Measurements from ENCODE around the gene CKAP5. TPM values are rescaled to one million over a fixed set of nuclear protein-coding genes. Genes with fewer than 3 reads are reported as not detected.

CKAP5 gene
- total RNA-seq, 1 donor = 24.2 TPM

DNA sequence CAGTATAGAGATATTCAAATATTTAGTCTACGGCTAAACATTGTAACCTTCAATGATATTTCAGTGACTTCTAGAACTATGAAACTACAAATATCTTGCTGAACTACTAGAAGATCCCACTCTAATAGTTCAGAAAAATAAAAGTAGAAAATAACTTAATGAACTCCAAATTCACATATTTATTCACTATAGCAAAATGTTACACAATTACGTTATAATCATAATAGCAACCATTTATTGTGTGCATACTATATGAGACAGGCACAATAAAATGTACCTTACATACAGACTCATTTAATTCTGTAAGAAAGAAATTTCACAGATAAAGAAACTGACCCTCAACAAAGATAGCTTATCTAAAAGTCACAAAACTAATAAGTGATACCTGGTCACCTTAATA is 69.2 kb downstream of the CKAP5 start:
- DNase-seq (ENCODE audit: low read depth in 2 of 3, low spot score in 2 of 3) = no peak

DNA sequence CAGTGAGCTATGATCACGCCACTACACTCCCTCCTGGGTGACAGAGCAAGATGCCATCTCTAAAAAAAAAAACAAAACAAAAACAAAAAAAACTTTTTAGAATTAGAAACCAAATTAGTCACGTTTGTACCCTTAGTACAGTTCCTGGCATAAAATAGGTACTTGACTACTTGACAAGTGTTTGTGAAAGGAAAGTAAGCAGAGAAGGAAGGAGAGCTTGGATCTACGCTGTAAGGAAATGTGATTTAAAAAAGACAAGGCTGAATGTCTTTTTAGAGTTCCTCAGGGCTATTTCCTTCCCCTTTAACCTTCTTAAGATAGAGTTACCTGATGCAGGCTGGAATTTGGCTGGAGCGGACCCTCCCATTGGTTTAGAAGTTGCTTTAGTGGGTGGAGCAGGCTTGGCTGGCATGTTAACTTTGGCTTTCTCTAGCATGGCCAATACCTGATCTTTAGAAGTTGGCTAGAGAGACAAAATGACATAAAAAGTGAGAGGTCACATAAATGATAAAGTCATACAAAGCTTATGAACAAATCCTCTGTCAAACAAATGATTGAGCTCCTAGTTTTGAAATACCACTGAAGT is 76.4 kb downstream of the CKAP5 start:
- DNase-seq (ENCODE audit: low read depth in 2 of 3, low spot score in 2 of 3) = no peak

DNA sequence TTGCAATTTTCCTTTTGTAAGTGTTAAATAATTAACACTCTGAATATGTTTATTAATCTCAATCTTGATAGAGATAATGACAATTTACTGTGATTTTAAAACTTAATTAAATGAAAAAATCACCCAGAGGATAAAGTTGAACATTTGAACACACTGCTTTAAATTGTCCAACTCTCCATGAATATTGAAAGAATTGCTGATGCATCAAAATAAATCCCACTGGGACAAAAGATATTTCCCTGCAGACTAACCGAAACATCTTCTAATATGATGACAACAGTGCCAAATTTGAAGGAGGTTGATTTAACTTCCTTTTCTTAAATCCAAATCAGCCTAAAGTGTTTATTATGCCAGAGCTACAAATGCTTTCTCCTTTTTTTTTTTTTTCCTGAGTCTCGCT is 79.4 kb downstream of the CKAP5 start:
- no peak for DNase-seq (ENCODE audit: low read depth in 2 of 3, low spot score in 2 of 3)

DNA sequence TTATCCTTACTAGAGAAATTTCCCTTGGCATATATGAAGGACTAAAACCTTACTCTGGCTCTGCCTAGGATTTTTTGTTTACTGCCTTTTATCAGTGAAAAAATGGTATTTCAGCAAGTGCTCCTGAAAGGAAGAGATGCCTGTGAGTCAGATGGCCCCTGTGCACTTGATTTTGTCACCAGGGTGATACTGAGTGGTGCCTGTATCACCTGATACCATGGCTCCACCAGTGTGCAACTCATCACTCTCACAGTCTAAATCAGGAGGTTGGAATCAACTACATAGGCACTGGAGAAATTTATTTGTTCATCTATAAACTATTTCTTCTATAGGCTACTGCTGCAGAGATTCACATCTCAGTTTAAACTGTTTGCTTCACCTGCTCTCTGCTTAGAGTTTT is 83.8 kb downstream of the CKAP5 start:
- no peak for DNase-seq (ENCODE audit: low read depth in 2 of 3, low spot score in 2 of 3)

- DNase-seq (ENCODE audit: low read depth in 2 of 3, low spot score in 2 of 3) = no peak
These were observed 84.3 kb downstream of the CKAP5 start for GRCh38 chr11:46761807-46762206.

DNA sequence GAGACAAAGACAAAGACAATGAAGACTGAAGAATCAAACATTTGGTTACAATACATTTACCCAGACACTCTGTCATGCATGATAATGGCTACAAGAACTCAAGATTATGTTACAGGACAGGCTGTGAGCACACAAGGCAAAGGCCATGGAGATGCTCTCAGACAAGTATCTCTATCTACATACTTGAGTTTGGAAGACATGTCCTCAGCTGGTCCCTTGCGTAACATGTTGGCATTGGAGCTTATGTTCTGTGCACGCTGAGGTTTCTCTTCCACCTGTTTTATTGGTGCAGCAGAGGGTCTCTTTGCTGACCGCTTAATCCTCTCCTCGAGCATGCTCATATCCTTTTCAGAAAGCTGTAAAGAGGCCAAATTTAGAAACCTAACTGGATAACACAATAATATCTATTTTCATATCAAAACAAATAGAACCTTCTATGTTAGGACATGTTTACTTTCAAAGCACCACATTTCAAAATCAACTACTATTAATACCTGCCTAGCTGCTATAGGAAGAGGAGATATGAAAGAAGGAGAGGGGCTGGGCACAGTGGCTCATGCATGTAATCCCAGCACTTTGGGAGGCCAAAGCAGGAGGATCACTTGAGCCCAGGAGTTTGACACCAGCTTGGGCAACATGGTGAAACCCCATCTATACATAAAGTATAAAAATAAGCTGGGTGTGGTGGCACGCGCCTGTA is 85.5 kb downstream of the CKAP5 start:
- no peak for DNase-seq (ENCODE audit: low read depth in 2 of 3, low spot score in 2 of 3)

- DNase-seq (ENCODE audit: low read depth in 2 of 3, low spot score in 2 of 3) = no peak
These were observed 86.9 kb downstream of the CKAP5 start for GRCh38 chr11:46759196-46759595.

- DNase-seq (ENCODE audit: low read depth in 2 of 3, low spot score in 2 of 3) = peak in 2 of 3 donors; percentile 53 to 71
These were observed 90.1 kb downstream of the CKAP5 start for GRCh38 chr11:46755962-46756361.

DNA sequence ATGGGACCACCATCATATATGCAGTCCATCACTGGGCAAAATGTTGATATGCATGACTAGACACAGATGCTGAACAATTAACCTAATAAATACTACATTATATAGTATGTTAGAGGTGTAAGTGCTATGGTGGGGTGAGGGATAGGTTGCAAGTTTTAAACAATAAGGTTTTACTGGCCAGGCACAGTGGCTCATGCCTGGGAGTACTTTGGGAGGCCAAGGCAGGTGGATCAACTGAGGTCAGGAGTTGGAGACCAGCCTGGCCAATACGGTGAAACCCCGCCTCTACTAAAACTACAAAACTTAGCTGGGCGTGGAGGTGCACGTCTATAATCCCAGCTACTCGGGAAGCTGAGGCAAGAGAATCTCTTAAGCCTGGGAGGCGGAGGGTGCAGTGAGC is 98.9 kb downstream of the CKAP5 start:
- DNase-seq (ENCODE audit: low read depth in 2 of 3, low spot score in 2 of 3) = no peak

- no peak for DNase-seq (ENCODE audit: low read depth in 2 of 3, low spot score in 2 of 3)
These were observed 100.1 kb downstream of the CKAP5 start for GRCh38 chr11:46745995-46746394.

DNA sequence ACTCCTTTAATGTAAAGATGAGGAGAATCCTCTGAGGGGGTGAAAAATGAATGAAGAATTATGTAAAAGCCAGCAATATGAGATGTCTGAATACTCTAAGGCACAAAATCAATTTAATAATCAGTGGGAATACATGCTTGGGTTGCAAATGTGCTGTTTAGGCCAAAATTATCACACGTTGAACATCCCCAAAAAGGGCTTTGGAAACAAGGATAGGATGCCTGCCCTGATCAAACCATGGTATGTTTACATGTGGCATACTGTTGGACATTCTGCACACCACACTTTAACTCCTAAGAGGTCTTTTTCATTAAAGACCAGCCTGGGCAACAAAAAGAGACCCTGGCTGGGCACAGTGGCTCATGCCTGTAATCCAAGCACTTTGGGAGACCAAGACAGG is 100.8 kb downstream of the CKAP5 start:
- no peak for DNase-seq (ENCODE audit: low read depth in 2 of 3, low spot score in 2 of 3)

GRCh38 chr11:46743693-46744339 is 102.3 kb downstream of the CKAP5 start:
- no peak for DNase-seq (ENCODE audit: low read depth in 2 of 3, low spot score in 2 of 3)

DNA sequence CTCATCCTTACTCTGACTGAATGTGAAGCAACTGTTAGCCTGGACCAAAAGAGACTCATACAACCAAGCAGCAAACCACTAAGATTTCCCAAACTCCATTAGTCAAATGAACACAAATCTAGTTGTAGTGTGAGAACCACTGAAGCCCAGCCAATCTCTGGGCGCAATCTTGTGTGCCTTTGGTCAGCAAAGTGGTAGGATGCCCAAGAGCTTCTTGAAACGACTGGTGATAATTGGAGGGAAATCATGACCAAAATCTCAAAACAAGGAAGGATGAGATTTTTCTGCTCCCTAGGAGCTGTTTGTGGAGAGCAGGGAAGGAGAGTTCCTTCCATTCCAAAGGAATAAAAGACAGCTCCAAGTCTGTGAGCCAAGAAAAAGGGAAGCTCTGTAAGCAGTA is 103.0 kb downstream of the CKAP5 start:
- DNase-seq (ENCODE audit: low read depth in 2 of 3, low spot score in 2 of 3) = no peak

DNA sequence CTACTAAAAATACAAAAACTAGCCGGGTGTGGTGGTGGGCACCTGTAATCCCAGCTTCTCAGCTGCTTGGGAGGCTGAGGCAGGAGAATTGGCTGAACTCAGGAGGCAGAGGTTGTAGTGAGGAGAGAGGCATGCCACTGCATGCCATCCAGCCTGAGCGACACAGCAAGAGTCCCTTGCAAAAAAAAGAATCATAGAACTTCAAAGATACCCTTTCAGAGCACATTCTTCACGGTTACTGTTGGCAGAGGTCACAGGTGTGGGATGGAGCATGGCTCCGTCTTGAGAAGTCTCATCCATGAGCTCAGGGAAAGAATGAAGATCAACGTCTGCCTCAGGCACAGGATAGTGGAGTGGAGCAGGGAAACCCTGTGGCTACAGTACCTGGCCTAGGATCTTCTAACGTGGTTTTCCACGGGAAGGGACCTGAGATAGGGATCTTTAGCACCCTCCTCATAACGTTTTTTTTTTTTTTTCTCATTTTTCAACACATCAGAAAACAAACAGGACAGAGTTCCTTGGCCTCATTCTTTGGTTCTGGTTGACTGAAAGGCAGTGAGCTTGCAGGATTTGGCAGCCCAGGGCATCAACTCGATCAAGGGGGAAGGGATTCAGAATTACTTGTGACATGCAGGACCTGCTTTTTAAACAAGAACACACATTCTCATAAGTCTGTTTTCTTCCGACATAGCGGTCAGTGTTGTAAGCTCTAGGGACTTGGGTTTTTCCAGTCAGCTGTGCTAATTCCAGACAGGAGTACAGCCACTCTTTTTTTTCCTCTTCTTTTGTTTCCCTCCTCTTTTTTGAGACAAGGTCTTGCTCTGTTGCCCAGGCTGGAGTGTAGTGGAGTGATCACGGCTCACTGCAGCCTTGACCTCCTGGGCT is 104.2 kb downstream of the CKAP5 start:
- DNase-seq (ENCODE audit: low read depth in 2 of 3, low spot score in 2 of 3) = no peak

GRCh38 chr11:46738887-46739286 is 107.2 kb downstream of the CKAP5 start:
- DNase-seq (ENCODE audit: low read depth in 2 of 3, low spot score in 2 of 3) = no peak

- no peak for DNase-seq (ENCODE audit: low read depth in 2 of 3, low spot score in 2 of 3)
These were observed 108.4 kb downstream of the CKAP5 start for GRCh38 chr11:46737699-46738098.

- DNase-seq (ENCODE audit: low read depth in 2 of 3, low spot score in 2 of 3) = no peak
These were observed 109.5 kb downstream of the CKAP5 start for GRCh38 chr11:46736615-46737014.

- DNase-seq (ENCODE audit: low read depth in 2 of 3, low spot score in 2 of 3) = no peak
These were observed 109.9 kb downstream of the CKAP5 start for GRCh38 chr11:46736146-46736545.

DNA sequence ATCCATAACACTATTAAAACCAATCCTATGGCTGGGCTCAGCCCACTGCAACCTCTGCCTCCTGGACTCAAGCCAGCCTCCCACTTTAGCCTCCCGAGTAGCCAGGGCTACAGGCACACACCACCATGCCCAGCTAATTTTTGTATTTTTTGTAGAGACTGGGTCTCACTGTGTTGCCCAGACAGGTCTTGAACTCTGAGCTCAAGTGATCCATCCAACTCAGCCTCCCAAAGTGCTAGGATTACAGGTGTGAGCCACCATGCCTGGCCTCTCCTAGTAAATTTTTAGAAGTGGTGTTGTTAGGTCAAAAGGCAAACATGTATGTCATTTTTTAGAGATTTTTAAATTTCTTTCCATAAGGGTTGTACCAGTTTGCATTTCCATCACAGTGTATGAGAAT is 112.8 kb downstream of the CKAP5 start:
- no peak for DNase-seq (ENCODE audit: low read depth in 2 of 3, low spot score in 2 of 3)

- no peak for DNase-seq (ENCODE audit: low read depth in 2 of 3, low spot score in 2 of 3)
These were observed 114.5 kb downstream of the CKAP5 start for GRCh38 chr11:46731545-46731944.
